Kidney epithelial cell (primary cell): ENCODE results near the gene CELA2A. TPM values are rescaled to one million over a fixed set of nuclear protein-coding genes. Genes with fewer than 3 reads are reported as not detected.
"Not testable (repeated sequence)": the region's sequence is repeated elsewhere in the genome, so short reads cannot be mapped to it uniquely, and the experiment has no call there.

Source experiments
- DNase-seq: peaks from one replicate; pipeline ENCODE4 v3.0.0-alpha.2; 2010; ENCODE audit warnings: low read depth
- H3K27me3 ChIP-seq: 2 replicates; pipeline ENCODE4 v1.6.0; 2011; ENCODE audit warnings: low read length; ENCODE audit not compliant: control insufficient read depth, insufficient read depth
- H3K36me3 ChIP-seq: 2 replicates; pipeline ENCODE4 v1.5.1; 2011; ENCODE audit warnings: low read length; ENCODE audit not compliant: control insufficient read depth, insufficient read depth
- H3K4me3 ChIP-seq: 2 replicates; pipeline ENCODE4 v1.5.1; 2011; ENCODE audit warnings: low read depth, mild to moderate bottlenecking, control low read depth, low read length
- CTCF ChIP-seq: IDR thresholded peaks from 2 replicates; pipeline ENCODE4 v1.5.1; 2011; ENCODE audit warnings: mild to moderate bottlenecking, moderate library complexity, low read length, control low read depth, inconsistent platforms; ENCODE audit not compliant: insufficient read depth, poor library complexity, severe bottlenecking
- total RNA-seq: library from RNA; depleted of rRNA; stranded (reverse); fragments of >200 nt; gene quantifications from 2 replicates; pipeline ENCODE4 v1.2.3, GENCODE V29; 2015

CELA2A gene
- total RNA-seq, 1 donor from 2014 or later = not detected

GRCh38 chr1:15431571-15431948 is 25.0 kb upstream of the CELA2A start:
- H3K36me3 ChIP-seq = peaks cover 1% of the 10 kb centered on the region
- no peak for TF ChIP-seq CTCF
- no peak for DNase-seq

GRCh38 chr1:15432324-15432723 is 24.2 kb upstream of the CELA2A start:
- no peak overlapping the region for H3K4me3 ChIP-seq
- no peaks in the 10 kb centered on the region for H3K27me3 ChIP-seq
- no peak for TF ChIP-seq CTCF
- DNase-seq = no peak
- H3K36me3 ChIP-seq = peaks cover 1% of the 10 kb centered on the region

More at GRCh38 chr1:15431571-15431948, 25.0 kb upstream of the CELA2A start:
- H3K27me3 ChIP-seq = no peaks in the 10 kb centered on the region
- H3K4me3 ChIP-seq = no peak overlapping the region

GRCh38 chr1:15433471-15433870 is 23.1 kb upstream of the CELA2A start:
- H3K27me3 ChIP-seq = no peaks in the 10 kb centered on the region
- TF ChIP-seq CTCF = no peak

GRCh38 chr1:15434739-15435138 is 21.8 kb upstream of the CELA2A start:
- H3K36me3 ChIP-seq, DNase-seq, H3K4me3 ChIP-seq: not testable (repeated sequence)

More at GRCh38 chr1:15433471-15433870, 23.1 kb upstream of the CELA2A start:
- Histone ChIP-seq H3K4me3 (no peak overlapping the region), H3K36me3 (no peaks in the 10 kb centered on the region)
- no peak for DNase-seq

GRCh38 chr1:15435239-15436077 is 21.1 kb upstream of the CELA2A start:
- Histone ChIP-seq H3K4me3 (no peak overlapping the region), H3K27me3 (no peaks in the 10 kb centered on the region), H3K36me3 (no peaks in the 10 kb centered on the region)
- no peak for DNase-seq
- TF ChIP-seq CTCF = no peak

More at GRCh38 chr1:15434739-15435138, 21.8 kb upstream of the CELA2A start:
- H3K27me3 ChIP-seq = not testable (repeated sequence)

- no peak for DNase-seq
- no peak for TF ChIP-seq CTCF
- Histone ChIP-seq H3K27me3 (peaks cover under 1% of the 10 kb centered on the region), H3K36me3 (no peaks in the 10 kb centered on the region), H3K4me3 (no peak overlapping the region)
Observed at GRCh38 chr1:15436881-15437442, 19.6 kb upstream of the CELA2A start.
